GM10266 (cell line): Measurements from ENCODE around the gene FAM124B.

ENCODE experiments used
- DNase-seq: peaks from one replicate; pipeline ENCODE4 v3.0.0; 2012; ENCODE audit errors: extremely low spot score
- CTCF ChIP-seq: IDR thresholded peaks from 2 replicates; pipeline ENCODE4 v1.5.1; 2012; ENCODE audit warnings: mild to moderate bottlenecking, low read depth; ENCODE audit not compliant: control insufficient read depth, insufficient read depth; ENCODE audit errors: missing control alignments

The FAM124B gene

GRCh38 chr2:224413381-224413780 lies 11.5 kb upstream of the FAM124B start:
- no peak for TF ChIP-seq CTCF
- DNase-seq: no peak

- no peak for DNase-seq
- TF ChIP-seq CTCF: no peak
These were observed 10.5 kb upstream of the FAM124B start for GRCh38 chr2:224412141-224413015.

- no peak for TF ChIP-seq CTCF
- no peak for DNase-seq
These were observed 9.1 kb upstream of the FAM124B start for GRCh38 chr2:224410946-224411561.

- DNase-seq: no peak
- TF ChIP-seq CTCF: no peak
These were observed 6.8 kb upstream of the FAM124B start for GRCh38 chr2:224408676-224409075.

GRCh38 chr2:224407241-224407701 lies 5.4 kb upstream of the FAM124B start:
- no peak for TF ChIP-seq CTCF
- no peak for DNase-seq

GRCh38 chr2:224405841-224406370 lies 4.0 kb upstream of the FAM124B start:
- no peak for TF ChIP-seq CTCF

GRCh38 chr2:224405412-224405811 lies 3.5 kb upstream of the FAM124B start:
- no peak for DNase-seq

More at GRCh38 chr2:224405841-224406370, 4.0 kb upstream of the FAM124B start:
- no peak for DNase-seq

More at GRCh38 chr2:224405412-224405811, 3.5 kb upstream of the FAM124B start:
- no peak for TF ChIP-seq CTCF
